Colon (tissue), 2 donors: Measurements from ENCODE around the gene FGR.

Experiments used
- FAIRE-seq: peaks from 2 replicates; lab custom pipeline; 2012; peaks lifted over from hg19 to GRCh38; lab: Jason Lieb, UNC
- donor health status: control.
- donor health status: control.

The FGR gene

DNA sequence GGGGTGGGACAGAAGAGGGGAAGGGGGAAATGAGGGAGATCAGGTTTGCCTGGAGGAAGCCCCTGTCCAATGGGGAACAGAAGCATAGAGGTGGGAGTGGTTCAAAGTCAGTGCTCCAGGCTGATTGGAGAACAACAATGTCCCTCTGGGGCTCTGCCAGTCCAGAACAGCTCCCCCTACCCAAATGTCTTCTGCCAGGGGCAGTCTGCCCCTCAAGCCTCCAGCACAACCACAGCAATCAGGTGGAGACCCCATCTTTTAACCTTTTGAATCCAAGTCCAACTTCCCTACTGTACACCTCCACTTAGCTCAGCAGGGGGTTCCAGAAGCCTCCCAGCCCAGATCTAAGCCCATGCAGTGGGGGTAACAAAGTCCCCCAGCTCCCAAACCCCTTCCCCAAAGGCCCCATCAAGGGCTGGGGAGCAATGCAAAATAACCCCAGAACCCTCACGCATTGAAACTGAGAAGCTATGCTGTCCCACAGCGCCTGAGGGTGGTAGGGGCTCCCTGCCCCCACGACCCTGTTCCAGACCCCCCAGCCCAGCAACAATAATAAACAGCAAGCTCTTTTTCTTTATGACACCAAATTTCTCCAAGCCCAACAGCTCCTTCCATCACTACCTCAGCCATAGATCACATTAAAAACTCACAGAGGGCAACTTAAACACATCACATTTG lies 34.3 kb downstream of the FGR start:
- FAIRE-seq, result no peak

DNA sequence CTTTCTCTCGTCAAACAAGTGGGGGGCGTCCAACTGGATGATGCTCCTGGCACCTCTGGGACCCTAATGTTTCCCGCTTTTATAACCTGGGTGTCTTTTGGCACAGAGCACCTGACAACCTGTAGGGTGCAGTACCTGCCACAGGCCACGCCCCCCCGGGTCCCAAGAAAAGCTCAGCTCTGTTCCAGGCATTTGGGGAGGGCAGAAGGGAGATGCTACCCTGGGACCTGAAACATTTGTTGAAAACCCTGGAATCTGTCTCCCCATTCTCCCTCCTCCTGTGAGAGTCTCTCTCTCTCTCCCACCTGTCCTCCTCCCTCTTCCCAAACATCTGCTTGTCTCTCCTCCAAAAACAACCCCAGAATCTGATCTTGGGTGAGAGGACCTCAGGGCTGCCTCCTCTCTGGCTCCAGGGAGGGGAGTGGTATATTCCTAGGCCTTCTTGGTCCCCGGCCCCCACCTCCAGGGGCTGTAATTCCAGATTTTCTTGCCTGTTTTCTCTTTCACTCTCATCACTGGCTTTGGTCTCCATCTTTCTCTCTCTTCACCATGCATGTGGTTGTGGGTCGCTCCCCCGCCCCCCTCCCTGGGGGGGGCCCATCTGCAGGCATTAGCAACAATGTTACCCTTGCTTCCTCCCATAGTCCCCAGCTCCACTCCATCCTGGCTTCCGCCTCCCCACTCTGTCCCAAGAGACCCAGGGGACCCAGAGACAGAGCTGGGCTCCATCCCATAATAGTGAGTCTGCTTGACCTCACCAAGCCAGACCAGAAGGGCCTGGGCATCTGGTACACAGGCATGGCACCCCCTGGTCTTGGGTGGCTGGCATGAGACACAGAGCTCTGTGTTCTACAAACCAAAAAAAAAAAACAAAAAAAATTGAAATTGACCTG lies 35.1 kb downstream of the FGR start:
- no peak for FAIRE-seq

DNA sequence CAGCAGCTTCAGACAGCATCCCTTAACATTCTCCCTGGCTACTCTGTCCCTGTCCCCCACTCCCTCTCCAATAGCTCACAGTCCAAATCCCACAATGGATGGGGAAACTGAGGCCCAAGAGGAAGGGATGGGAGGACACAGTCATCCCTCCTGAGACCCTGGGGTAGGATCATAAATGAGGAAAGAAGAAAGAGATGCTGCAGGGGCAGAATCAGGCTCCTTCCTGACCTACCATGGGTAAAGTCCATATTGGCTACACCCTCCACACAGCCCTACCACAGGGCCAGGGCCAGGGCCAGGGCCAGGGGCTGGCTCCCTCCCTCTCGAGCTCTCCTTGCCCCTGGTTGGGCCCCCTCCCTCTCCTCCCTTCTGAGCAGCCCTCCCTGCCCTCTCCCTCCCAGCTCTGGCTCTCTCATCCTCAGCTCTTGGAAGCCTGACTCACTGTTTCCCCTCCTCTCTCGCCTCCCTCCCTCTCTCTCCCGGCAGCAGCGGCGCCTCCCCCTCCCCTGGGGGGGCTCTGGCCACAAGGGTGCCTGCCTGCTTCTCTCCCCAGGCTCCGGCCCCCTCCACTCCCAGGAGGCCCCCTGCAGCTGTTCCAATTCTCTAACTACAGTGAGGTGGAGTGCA lies 36.0 kb downstream of the FGR start:
- FAIRE-seq, result no peak

DNA sequence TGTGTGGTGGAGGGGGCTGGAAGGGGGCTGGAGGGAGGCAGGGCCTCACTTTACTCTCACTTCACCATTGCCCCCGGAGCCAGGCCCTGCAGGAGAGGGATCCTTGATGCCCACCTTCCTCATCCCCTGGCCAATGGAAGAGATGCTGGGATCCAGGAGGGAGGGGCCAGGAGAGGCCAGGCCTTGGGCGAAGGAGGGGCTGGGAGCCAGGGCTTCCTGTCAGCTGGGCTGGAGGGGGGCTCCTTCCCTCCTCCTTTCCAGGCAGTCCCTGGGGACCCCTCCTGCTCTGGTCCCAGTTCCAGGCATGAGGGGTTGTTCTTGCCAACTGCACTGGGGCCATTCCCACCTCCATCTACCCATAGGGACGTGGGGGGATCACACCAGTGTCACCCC lies 36.7 kb downstream of the FGR start:
- no peak for FAIRE-seq

DNA sequence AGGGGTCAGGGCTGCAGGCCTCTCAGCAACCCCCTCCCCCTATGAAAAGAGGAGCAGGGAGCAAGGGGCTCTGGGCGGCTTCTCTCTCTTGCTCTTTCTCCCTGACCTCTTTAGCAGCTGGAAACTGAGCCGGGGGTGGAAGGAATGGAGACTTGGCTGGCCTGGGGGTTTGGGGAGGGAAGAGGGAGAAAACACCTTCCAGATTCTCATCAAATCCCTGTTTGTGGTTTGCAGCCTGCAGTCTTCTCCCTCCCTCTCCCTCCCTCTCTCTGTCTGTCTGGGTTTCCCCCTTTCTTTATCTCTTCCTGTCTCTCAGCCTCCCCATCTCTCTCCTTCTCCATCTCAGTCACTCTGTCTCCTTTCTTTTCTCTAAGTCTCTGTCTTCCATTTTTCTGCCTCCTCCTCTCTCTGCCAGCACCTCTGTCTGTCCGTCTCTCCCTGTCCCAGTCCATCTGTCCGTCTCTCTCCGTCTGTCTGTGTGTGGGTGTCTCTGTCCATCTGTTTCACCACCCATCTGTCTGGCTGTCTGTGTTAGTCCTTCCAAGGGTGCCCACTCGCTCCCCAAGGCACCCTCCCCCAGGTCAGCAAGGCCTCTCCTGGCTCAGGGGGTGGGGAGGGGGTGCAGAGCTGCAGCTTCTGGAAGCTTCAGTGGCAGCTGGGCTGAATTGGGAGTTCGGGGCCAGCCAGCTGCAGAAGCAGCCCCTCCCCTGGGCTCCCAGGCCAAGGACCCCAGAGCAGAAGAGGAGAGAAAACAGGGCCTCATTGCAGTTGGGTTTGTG lies 37.3 kb downstream of the FGR start:
- FAIRE-seq, result no peak

DNA sequence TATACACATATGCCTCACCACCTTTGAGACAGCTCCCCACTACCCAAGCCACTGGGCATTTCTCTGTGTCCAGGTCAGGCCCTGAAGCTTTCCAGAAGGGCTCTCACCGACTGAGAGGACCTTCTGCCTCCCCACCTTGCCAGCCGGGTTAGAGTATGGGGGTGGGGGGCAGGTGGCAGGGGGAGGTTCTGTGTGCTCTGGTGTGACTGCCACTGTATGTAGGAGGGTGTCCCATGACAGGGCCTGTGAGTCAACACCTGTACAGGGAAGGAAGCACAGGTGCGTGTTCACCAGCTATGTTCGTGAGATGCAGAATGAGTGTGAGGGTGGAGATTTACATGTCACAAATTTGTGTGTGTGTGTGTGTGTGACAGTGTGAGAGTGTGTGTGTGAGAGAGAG lies 38.0 kb downstream of the FGR start:
- no peak for FAIRE-seq

DNA sequence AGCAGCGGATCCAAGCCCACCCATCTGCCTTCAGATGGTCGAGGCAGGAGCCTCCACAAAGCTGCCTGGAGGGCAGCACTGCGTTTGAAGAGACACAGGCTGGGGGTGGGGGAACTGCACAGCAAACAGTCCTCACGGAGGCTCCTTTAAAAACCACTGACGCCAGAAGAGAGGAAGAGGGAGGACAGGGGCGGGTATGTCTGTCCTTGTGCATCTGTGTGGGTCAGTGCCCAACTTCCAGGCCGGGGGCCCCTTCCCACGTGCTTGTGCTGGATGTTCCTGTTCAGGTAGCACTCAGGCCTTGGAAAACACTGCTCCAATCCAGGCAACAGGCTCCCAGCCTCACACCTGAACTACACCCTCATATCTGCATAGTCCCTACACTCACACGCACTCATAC lies 38.7 kb downstream of the FGR start:
- no peak for FAIRE-seq

DNA sequence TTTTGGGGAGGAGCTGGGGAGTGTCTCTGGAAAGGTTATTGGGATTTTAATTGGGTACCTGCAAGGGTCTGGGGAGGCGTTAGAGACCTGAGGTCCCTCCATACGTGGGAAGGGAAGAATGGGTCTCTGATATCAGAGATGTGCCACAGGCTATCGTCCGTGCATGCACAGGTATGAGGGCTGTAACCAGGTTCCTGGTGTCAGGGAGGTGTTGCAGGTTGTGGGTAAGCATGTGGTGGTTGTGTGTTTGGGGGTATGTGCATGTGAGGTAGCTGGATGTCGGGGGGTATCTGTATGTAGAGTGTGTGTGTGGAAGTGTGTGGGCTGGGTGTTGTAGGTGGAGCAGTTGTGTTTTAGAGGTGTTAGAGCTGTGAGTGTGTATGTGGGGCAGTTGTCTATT lies 39.4 kb downstream of the FGR start:
- FAIRE-seq, result no peak

DNA sequence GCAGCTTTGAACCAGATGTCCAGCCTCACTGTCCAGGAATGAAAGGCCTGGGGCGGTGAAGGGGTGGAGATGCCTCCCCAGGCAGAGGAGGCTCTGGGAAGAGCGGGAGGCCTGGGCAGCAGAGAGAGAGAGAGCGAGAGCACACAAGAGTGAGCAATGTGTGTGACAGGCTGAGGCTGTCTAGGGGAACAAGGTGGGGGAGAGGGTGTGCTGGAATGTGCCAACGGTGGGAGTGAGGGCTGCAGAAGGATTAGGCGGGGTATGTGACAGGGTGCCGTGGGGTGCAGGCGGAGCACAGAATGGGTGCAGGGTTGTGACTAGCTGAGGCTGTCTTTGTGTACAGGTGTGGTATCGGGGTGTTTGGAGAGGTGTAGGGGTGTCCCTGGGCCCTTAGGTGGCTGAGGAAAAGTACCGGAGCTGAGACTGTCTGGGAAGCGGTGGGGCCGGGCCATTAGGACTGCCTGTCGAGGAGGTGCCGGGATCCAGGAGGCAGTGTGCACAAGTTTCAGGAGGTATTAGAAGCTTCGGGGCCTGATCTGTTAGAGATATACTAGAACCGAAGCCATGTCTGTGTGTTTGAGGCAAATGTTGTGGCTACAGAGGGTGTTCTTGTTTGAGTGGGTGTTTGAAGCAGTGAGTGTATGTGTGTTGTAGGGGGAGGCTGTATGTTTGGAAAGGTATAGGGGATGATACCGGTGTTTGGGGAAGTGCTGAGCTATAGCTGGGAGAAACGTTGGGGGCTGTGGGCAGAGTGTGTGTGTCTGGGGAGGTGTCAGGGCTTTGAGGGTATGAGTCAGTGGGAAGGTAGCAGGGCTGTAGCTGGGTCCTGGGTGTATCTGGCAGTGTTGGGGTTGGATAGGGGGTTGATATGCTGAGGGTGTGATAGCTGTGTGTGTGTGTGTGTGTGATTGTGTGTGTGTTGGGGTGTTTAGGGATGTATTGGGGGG lies 40.1 kb downstream of the FGR start:
- no peak for FAIRE-seq

DNA sequence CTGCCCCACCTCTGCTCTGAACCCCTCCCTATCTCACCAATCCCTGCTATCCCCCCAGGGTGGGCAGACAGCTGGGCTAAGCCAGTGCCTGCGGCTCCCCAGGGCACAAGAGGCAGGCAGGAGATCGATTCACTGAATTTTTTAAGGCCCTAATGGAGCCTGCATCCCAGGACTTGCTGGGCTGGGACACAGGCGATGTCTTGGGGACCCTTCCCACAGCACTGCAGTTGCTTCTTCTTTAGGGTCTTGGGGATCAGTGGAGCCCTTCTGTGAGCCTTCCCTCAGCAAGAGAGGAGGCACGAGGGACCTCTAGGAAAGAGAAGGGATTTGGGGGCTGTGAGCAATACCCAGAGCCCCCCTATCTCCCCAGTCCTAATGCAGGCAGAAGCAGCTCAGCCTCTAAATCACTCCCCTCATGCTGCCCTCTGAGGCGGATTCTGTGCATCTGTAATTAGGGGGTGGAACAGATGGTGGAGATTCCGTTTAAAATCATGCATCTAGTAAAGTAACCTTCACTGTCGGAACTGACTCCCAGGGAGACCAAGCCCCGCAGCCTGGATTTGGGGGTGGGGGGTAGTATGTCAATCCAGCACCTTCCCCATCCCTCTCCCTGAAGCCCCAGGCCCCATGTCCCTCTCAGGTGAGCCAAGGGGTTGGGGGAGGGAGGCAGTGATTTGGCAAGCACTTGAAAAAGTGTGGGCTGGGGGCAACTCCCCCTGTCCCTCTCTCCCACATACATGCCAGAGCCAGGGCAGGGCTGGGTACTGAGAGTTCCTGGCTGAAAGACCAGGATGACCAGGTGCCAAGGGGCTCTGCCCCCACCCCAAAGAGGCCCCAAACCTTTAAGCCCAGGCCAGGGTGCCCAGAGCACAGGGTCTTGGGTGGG lies 41.1 kb downstream of the FGR start:
- FAIRE-seq, result no peak

DNA sequence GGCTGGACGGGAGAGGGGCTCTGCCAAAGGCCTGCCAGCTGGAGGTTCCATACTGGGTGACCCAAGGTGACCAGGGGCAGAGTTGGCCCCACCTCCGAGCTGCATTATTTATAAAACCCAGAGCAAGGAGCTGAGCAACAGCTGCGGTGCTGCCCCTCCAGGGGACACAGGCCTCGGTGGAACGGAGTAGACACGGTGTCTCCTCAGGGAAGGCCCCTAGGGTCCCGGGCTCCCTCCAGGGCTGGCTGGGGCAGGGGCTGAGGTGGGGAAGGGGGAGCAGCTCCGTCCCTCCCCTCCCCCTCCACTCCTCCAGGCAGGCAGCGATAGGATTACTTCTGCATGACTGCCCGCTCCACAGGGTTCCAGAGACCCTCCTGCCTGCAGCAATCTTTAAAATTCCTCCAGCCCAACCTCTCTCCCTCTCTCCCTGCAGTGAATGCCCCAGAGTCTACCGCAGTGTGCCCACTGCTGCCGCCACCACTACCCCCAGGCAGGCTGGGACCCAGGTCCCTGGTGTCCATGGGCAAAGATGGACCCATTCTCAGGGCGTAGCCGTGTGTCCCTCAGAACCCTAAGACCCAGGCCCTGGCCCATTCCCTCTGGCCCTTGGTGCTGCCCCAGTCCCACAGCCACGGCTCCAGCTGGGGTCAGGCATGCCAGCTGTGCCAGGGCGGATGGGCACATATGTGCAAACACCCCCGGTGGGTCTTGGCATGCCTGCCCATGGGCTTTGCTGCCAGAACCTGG lies 41.9 kb downstream of the FGR start:
- no peak for FAIRE-seq

DNA sequence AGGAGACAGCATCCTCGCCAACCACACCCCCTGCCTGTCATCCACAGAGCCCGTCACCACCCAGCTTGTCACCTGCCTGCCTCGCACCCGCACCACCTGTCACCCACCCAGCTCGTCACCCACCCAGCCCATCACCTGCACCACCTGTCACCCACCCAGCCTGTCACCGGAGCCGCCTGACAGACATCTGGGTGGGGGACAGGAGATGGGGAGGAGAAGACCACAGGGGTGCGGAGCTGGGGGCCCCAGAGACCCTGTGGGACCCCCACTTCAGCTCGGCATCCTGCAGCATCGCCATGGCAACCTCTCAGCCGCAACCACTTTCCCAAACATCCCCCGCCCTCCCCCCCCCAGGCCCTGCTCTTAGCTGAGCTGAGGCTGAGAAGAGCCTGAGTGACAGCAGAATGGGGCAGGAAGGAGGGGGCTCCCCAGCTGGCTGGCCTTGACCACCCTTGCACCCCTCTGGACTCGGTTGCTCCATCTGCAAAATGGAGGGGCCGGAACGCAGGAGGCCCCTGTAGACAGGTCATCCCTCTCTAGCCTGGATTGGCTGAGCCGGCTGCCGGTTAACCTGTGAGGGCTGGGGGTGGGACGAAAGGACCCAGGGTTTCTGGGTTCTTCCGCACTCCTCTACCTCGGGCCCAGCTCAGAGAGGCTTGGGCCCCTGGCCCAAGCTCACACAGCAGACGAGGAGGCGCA lies 42.6 kb downstream of the FGR start:
- no peak for FAIRE-seq

DNA sequence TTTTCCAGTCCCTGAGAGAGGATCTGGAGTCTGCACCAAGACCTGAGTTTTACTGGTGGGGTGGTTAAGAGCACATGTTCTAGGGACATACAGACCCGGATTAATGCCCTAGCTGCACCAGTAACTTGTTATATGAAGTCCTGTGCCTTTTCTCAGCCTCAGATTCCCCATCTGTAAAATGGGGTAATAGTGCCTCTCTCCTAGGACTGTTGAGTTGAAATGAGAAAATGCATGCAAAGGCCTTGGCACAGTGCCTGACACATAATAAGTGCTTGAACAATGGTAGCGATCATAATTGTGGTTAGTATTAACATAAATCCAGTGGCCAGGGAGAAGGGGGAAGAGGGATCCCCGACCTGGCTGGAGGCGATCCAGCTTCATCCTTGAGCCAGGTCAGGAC lies 43.4 kb downstream of the FGR start:
- no peak for FAIRE-seq

DNA sequence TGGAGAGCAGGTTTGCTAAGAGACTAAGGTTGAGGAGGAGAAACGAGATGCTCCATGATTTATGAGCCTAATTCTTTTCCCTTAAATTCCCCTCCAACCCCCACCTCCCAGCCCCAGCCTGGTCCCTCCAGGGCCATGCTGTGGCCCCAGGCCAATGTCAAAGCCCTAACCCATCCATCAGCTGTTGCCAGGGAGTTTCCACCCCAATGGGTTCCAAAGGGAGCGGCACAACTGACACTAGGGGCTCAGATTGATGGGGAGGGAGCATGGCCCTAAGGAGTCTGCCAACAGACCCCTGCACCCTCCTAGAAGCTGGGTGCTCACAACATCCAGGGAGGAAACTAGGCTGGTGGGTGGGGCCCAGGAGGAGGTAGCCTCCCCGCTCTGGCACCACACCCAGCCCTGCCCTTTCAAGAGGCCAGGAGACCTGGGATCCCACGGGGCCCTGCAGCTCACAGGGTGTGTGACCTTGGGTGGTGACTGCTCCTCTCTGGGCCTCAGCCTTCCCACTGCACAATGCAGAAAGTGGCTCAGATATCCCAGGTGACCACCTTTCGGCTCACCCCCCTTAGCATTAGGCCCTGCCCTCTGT lies 44.0 kb downstream of the FGR start:
- no peak for FAIRE-seq

DNA sequence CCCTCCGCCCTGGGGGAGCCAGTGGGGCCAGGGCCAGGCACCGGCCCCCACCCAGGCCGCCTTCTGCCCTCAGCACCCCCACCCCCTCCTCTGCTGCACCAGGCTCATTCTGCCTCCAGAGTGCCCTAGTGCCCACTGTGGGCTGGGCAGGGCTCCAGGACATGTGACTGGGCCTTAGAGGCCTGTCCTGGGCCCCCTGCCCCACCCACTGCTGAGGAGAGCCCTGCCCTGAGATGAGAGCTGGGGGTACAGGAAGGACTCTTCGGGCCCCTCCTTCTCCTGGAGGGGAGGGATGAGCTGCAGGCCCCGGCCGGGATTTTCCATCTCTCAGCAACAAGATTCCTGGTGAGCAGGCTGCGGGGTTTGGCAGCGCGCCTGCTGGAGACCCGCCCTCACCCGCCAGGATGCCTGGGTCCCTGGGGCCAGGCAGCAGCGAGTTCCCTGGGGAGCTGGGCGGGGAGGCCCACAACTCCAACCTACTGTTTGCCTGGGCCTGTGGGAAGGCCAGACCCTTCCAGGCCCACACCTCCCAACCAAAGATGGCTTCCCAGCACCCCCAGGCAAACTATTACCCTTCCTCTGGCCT lies 45.1 kb downstream of the FGR start:
- no peak for FAIRE-seq

DNA sequence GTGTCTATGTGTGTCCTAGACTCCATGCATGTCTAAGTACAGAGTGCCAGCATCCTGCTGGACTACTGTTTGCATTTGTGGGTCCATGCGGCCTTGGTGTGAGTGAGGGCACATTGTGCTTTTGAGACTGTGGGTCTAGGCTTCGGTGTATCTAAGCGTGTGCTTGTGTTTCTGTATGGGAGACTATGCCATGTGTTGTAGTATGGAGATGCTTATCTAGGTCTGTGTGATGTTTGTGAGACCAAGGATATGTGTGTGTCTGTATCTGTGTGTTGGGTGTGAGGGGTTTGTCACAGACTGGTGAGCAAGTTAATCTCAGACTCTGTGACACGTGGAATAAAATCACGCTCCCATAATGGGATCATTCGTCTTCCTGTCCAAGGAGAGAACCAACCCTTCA lies 45.5 kb downstream of the FGR start:
- FAIRE-seq, result no peak

DNA sequence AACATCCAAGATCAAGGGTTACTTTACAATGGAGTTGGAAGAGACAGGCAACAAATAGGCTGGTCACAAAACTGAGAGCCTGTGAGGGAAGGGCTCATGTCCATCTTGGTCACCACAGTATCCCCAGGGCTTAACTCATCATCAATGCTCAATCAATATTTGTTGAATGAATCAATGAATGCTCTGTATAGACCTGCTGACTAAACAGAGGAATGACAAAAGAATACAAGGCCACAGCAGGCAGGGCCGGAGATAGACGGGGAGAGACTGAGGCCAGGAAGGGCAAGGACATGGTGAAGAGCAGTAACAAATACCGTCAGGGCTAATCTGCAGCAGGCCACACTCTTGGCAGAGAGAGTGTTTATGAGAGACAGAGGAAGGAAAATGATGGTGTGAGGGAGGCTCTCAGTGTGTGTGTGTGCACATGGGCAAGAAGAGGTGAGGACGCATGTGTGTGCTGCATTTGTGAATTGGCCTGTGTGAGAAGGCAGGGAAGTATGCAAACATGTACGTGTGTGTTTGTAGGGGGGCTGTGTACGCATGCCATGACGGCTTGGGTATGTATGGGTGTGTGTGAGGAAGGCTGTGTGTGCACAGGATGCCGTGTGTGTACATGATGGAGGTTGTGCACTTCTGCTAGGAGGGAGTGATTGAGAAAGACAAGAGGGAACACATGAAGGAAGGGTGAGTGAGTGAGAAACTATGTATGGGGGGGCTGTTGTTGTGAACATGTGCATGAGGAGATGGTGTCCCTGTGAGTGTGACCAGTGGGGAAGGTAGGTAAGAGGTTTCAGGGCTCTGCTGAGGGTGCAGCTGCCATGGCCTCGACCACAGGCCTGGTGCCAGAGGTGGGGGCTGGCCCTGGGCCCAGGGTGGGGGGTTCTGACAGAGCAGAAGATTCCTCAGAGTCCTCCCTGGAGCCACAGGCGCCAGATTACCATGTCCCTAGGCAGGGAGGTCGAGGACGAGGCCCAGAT lies 46.4 kb downstream of the FGR start:
- no peak for FAIRE-seq
